GM12878 (cell line): ENCODE results near the gene SCAP. TPM values are rescaled to one million over a fixed set of nuclear protein-coding genes. Genes with fewer than 3 reads are reported as not detected.

Experiments
- ATAC-seq: fragments of 200-7000 bp; cut with Tn5 transposase; 3 replicates; pipeline ENCODE4 v1.9.1; 2020; ENCODE audit warnings: mild to moderate bottlenecking, moderate library complexity
- BruUV-seq: library from RNA; stranded (reverse); fragments of 400-500 nt; replicated peaks from 2 replicates; lab custom pipeline; 2021; lab: Mats Ljungman, UMichigan
- CTCF ChIA-PET: fragments of 300-600 bp; sonication (Branson Sonifier 250); formaldehyde crosslinking; extraction: SDS; loops from one replicate; lab custom pipeline; 2021; ENCODE audit warnings: inconsistent platforms; lab: Yijun Ruan, JAX
- POLR2A ChIA-PET: fragments of 350-600 bp; formaldehyde crosslinking; extraction: SDS; loops from one replicate; lab custom pipeline; 2021; ENCODE audit warnings: inconsistent platforms; lab: Charles Lee
- RAD21 ChIA-PET: fragments of 300-600 bp; sonication (Branson Sonifier 250); formaldehyde crosslinking; loops from one replicate; lab custom pipeline; 2023; ENCODE audit warnings: antibody characterized with exemption; ENCODE audit not compliant: unreplicated experiment; lab: Charles Lee
- SMC1A ChIA-PET: fragments of 300-600 bp; sonication (Branson Sonifier 250); formaldehyde crosslinking; loops from one replicate; lab custom pipeline; 2023; ENCODE audit not compliant: unreplicated experiment, uncharacterized antibody; lab: Charles Lee
- DNase-seq: peaks from one replicate; pipeline ENCODE4 v3.0.0-alpha.2; 2011; ENCODE audit warnings: low read depth, low spot score
- FAIRE-seq: peaks from 3 replicates; lab custom pipeline; 2011; peaks lifted over from hg19 to GRCh38; lab: Jason Lieb, UNC
- H2AFZ ChIP-seq: 2 replicates; pipeline ENCODE4 v1.6.0; 2011; ENCODE audit warnings: low read depth, low read length, control low read depth; ENCODE audit not compliant: control insufficient read depth
- H3K27ac ChIP-seq: 2 replicates; pipeline ENCODE4 v1.5.1; 2011; ENCODE audit warnings: control low read depth; ENCODE audit not compliant: control insufficient read depth, insufficient read depth
- H3K27me3 ChIP-seq, 2 experiments: replicated peaks in 1 of 2; 2 replicates each; pipeline versions ENCODE4 v1.6.0 to v1.6.1; 2011; ENCODE audit warnings: low read length in 1 of 2; ENCODE audit not compliant: control insufficient read depth in 2 of 2, insufficient read depth in 2 of 2
- H3K36me3 ChIP-seq, 2 experiments: 2 replicates each; pipeline ENCODE4 v1.5.1; 2011; ENCODE audit warnings: low read length in 1 of 2; ENCODE audit not compliant: control insufficient read depth in 2 of 2, insufficient read depth in 2 of 2
- H3K4me1 ChIP-seq: 2 replicates; pipeline ENCODE4 v1.6.1; 2011; ENCODE audit warnings: mild to moderate bottlenecking, low read length, moderate library complexity, mixed read lengths; ENCODE audit not compliant: control insufficient read depth, insufficient read depth
- H3K4me2 ChIP-seq: 2 replicates; pipeline ENCODE4 v1.6.0; 2011; ENCODE audit warnings: control low read depth; ENCODE audit not compliant: control insufficient read depth, insufficient read depth
- H3K4me3 ChIP-seq: fragments of 200-600 bp; sonication (generic); 2 replicates; pipeline ENCODE4 v1.5.1; 2016
- H3K79me2 ChIP-seq: 2 replicates; pipeline ENCODE4 v1.6.0; 2011; ENCODE audit warnings: low read length; ENCODE audit not compliant: control insufficient read depth, insufficient read depth
- H3K9ac ChIP-seq: 2 replicates; pipeline ENCODE4 v1.8.0; 2011; ENCODE audit warnings: low read length, control low read depth, mixed read lengths; ENCODE audit not compliant: control insufficient read depth, insufficient read depth
- H3K9me3 ChIP-seq: replicated peaks from 3 replicates; pipeline ENCODE4 v1.5.1; 2011; ENCODE audit warnings: mild to moderate bottlenecking, low read length; ENCODE audit not compliant: control insufficient read depth, insufficient read depth
- H4K20me1 ChIP-seq: 2 replicates; pipeline ENCODE4 v1.6.0; 2011; ENCODE audit not compliant: control insufficient read depth, insufficient read depth
- ASH2L ChIP-seq: fragments of 300-600, 200-600 bp; sonication (generic); IDR thresholded peaks from 2 replicates; pipeline ENCODE4 v1.6.1; 2017; ENCODE audit warnings: low read depth, mild to moderate bottlenecking, borderline replicate concordance
- BRCA1 ChIP-seq: IDR thresholded peaks from 2 replicates; pipeline ENCODE4 v1.6.1; 2011; ENCODE audit warnings: low read depth, low read length, improper control_type of control experiment
- HDAC6 ChIP-seq: fragments of 200-600 bp; sonication (generic); IDR thresholded peaks from one replicate; pipeline ENCODE4 v1.8.0; 2017; ENCODE audit warnings: antibody characterized with exemption; ENCODE audit not compliant: unreplicated experiment
- JUNB ChIP-seq: IDR thresholded peaks from 2 replicates; pipeline ENCODE4 v1.6.1; 2016; ENCODE audit warnings: antibody characterized with exemption, mild to moderate bottlenecking
- JUND ChIP-seq: IDR thresholded peaks from 2 replicates; pipeline ENCODE4 v1.6.1; 2012; ENCODE audit warnings: low read depth, mild to moderate bottlenecking, low read length, improper control_type of control experiment, moderate library complexity
- KDM1A ChIP-seq: fragments of 200-600 bp; sonication (generic); IDR thresholded peaks from 2 replicates; pipeline ENCODE4 v1.6.1; 2016; ENCODE audit warnings: borderline replicate concordance
- NFXL1 ChIP-seq: fragments of 450-650 bp; IDR thresholded peaks from 2 replicates; pipeline ENCODE4 v1.6.1; 2017; ENCODE audit warnings: antibody characterized with exemption, mild to moderate bottlenecking, borderline replicate concordance
- NFYB ChIP-seq: IDR thresholded peaks from 2 replicates; pipeline ENCODE4 v1.6.1; 2011; ENCODE audit warnings: low read depth, mild to moderate bottlenecking, low read length, improper control_type of control experiment, moderate library complexity; ENCODE audit not compliant: insufficient read depth
- RB1 ChIP-seq: fragments of 450-650 bp; formaldehyde crosslinking; IDR thresholded peaks from 2 replicates; pipeline ENCODE4 v1.6.1; 2017; ENCODE audit warnings: mild to moderate bottlenecking, borderline replicate concordance
- RCOR1 ChIP-seq: conservative IDR thresholded peaks from 2 replicates; pipeline ENCODE4 v1.6.1; 2012; ENCODE audit warnings: low read depth, low read length, improper control_type of control experiment
- SRF ChIP-seq, 2 experiments: IDR thresholded peaks; 2 replicates each; pipeline ENCODE4 v1.6.1; 2011; ENCODE audit warnings: low read depth in 2 of 2, low read length in 2 of 2, mild to moderate bottlenecking in 1 of 2, moderate library complexity in 1 of 2
- STAT1 ChIP-seq: fragments of 450-650 bp; conservative IDR thresholded peaks from 2 replicates; pipeline ENCODE4 v1.6.1; 2014; ENCODE audit warnings: antibody characterized with exemption, mild to moderate bottlenecking
- SUPT20H ChIP-seq: IDR thresholded peaks from 2 replicates; pipeline ENCODE4 v1.6.1; 2011; ENCODE audit warnings: low read depth, mild to moderate bottlenecking, low read length, moderate library complexity, borderline replicate concordance; ENCODE audit not compliant: control insufficient read depth
- WRNIP1 ChIP-seq: IDR thresholded peaks from 2 replicates; pipeline ENCODE4 v1.6.1; 2011; ENCODE audit warnings: low read depth, low read length, improper control_type of control experiment, borderline replicate concordance
- WGBS: methylation state at CpG from one replicate; pipeline ENCODE4 v1.1.6; 2016; ENCODE audit warnings: low lambda C conversion rate; ENCODE audit not compliant: insufficient replicate concordance, insufficient coverage; ENCODE audit errors: missing lambda C conversion rate; 5-methylcytosine and 5-hydroxymethylcytosine counted together
- in situ Hi-C: fragments of 300-500 bp; cut with MboI; formaldehyde crosslinking; loops from 9 replicates; pipeline ENCODE4 v1.14.3; 2018; ENCODE audit warnings: mixed read lengths
- intact Hi-C: fragments of 100-400 bp; cut with micrococcal nuclease; formaldehyde crosslinking; loops from one replicate; pipeline ENCODE4 v1.14.2; 2022; ENCODE audit not compliant: unreplicated experiment
- polyA plus RNA-seq, 11 experiments: library from polyadenylated mRNA; depleted of rRNA in 4 of 11; unstranded in 6 of 11; stranded (reverse) in 5 of 11; fragments of >200 nt; fragmentation: Nextera tagmentation in 4 of 11; fragmentation: Illumina TruSeq in 1 of 11; extraction: Ambion mirVana in 4 of 11; extraction: Trizol in 1 of 11; gene quantifications; 1 replicate in 1 of 11; 2 replicates in 10 of 11; pipeline versions ENCODE4 v1.2.1 to v1.2.3, GENCODE V29; 2011 to 2016; ENCODE audit warnings: inconsistent platforms in 2 of 11, missing spikeins in 2 of 11, low read depth in 1 of 11
- total RNA-seq, 4 experiments: library from RNA; depleted of rRNA in 3 of 4; stranded (reverse); fragments of >200 nt in 3 of 4; fragmentation: Illumina TruSeq in 1 of 4; extraction: Trizol in 1 of 4; gene quantifications; 2 replicates each; pipeline versions ENCODE4 v1.2.1 to v1.2.3, GENCODE V29; 2013 to 2021
- TF ChIP-seq, protein P1 (sequence below): fragments of 450-650 bp; IDR thresholded peaks from 2 replicates; pipeline ENCODE4 v1.6.1; 2018; ENCODE audit warnings: borderline replicate concordance, mild to moderate bottlenecking; ENCODE audit not compliant: partially characterized antibody
- TF ChIP-seq, protein P2 (sequence below): fragments of 450-650 bp; IDR thresholded peaks from 2 replicates; pipeline ENCODE4 v1.6.1; 2017; ENCODE audit warnings: mild to moderate bottlenecking, moderate library complexity

The SCAP gene
- total and polyA plus RNA-seq, 10 of the 15 experiments (the other 5 are each of a cell fraction or from before 2014, with no cell fraction given) = 1.5 to 64.1 (median 27.9) TPM

DNA sequence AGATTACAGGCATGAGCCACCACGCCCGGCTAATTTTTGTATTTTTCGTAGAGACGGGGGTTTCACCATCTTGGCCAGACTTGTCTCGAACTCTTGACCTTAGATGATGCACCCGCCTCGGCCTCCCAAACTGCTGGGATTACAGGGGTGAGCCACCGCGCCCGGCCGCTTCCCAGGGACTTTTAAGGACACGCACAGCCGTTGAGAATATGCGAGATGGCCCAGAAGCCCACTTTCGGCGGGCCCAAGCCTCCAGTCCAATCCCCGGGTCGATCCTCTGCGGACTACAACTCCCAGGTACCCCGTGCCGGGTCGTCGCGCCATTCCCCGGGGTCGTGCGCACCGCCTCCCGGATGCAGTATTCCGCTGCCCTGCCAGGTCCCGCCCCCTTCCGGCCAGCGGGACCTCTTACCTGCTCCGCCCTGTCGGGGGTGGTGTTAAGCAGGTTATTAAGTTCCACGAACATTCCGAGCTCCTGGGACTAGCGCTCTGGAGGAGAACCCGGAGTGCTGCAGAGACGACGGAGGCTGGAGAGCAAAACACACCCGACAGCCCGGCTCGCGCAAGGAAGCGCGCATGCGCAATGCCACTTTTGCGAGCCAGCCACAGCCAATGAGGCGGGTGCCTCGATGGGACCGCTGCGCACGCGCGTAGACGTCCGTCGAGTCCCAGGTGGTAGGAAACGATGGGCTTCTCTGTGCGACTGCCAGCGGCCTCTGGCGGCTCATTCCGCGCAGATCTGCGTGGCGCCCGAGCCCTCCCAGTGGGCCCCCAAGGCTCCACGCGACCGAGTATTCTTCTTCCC lies 37.6 kb upstream of the SCAP start, which contains the start of gene ELP6:
Gene ELP6 (minus strand): TSS at position 588 of the 805 bp plus-strand sequence. CDS start 122 bp downstream, at position 466.
- in situ Hi-C loops (loop anchor here (5.0 kb wide), 1 partner anchor 91 kb away; no protein-coding TSS in a partner anchor), intact Hi-C loops (loop anchor here (1.0 to 5.0 kb wide), 3 partner anchors 36 to 289 kb away; partner anchors contain the start of genes DHX30 and SCAP)
- Histone ChIP-seq H3K79me2 (peaks cover 29% of the 10 kb centered on the region), H4K20me1 (no peaks in the 10 kb centered on the region), H3K4me1 (peaks cover 6% of the 10 kb centered on the region; the same call in 1 of the 2 replicates), H3K27me3 (no peaks in the 10 kb centered on the region), H3K4me2 (peak within 1 kb of the TSS; percentile 88), H3K9ac (peak within 1 kb of the TSS; percentile 98), H3K27ac (peak within 1 kb of the TSS; percentile 99), H3K4me3 (peak within 1 kb of the TSS; percentile 73), H2AFZ (peak within 1 kb of the TSS; percentile 100), H3K9me3 (no peaks in the 10 kb centered on the region), H3K36me3 (peaks cover 2 to 15% of the 10 kb centered on the region in 2 experiments)
- ChIA-PET POLR2A (interaction anchor here (0.5 to 1.9 kb wide), 4 partner anchors 87 to 286 kb away, joined by 3 to 5 read pairs (median 4); no protein-coding TSS in a partner anchor), SMC1A (interaction anchor here (3.1 kb wide), 1 partner anchor 92 kb away, joined by 11 read pairs; no protein-coding TSS in a partner anchor), RAD21 (interaction anchor here (0.8 to 1.5 kb wide), 2 partner anchors 9 to 92 kb away, joined by 6 to 8 read pairs; no protein-coding TSS in a partner anchor), CTCF (interaction anchor here (0.6 to 8.4 kb wide), 5 partner anchors 9 to 480 kb away, joined by 3 to 53 read pairs (median 4); no protein-coding TSS in a partner anchor)
- FAIRE-seq (peak; percentile 94), ATAC-seq (peak; percentile 99), DNase-seq (peak; percentile 88)
- 1% methylated on average over 71 of the region's 71 CpGs for WGBS
- BruUV-seq = TSS peak; percentile 95
- TF ChIP-seq WRNIP1 (no peak), ASH2L (peak; percentile 29; the same call in 1 of the 2 replicates), SUPT20H (no peak), NFXL1 (no peak), JUNB (no peak), RB1 (0 out of 2 replicates have a peak, but pooled peaks have one; percentile 35), JUND (no peak), STAT1 (peak; percentile 93; the same call in 1 of the 2 replicates), HDAC6 (no peak), RCOR1 (no peak), BRCA1 (no peak), NFYB (no peak), SRF (IDR thresholded peaks at IDR 0.05; ENCODE audit: low read depth in 2 of 2, low read length in 2 of 2) (no peak), KDM1A (no peak)
- TF ChIP-seq, protein P1, sequence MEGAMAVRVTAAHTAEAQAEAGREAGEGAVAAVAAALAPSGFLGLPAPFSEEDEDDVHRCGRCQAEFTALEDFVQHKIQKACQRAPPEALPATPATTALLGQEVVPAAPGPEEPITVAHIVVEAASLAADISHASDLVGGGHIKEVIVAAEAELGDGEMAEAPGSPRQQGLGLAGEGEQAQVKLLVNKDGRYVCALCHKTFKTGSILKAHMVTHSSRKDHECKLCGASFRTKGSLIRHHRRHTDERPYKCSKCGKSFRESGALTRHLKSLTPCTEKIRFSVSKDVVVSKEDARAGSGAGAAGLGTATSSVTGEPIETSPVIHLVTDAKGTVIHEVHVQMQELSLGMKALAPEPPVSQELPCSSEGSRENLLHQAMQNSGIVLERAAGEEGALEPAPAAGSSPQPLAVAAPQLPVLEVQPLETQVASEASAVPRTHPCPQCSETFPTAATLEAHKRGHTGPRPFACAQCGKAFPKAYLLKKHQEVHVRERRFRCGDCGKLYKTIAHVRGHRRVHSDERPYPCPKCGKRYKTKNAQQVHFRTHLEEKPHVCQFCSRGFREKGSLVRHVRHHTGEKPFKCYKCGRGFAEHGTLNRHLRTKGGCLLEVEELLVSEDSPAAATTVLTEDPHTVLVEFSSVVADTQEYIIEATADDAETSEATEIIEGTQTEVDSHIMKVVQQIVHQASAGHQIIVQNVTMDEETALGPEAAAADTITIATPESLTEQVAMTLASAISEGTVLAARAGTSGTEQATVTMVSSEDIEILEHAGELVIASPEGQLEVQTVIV = peak; percentile 70
- TF ChIP-seq, protein P2, sequence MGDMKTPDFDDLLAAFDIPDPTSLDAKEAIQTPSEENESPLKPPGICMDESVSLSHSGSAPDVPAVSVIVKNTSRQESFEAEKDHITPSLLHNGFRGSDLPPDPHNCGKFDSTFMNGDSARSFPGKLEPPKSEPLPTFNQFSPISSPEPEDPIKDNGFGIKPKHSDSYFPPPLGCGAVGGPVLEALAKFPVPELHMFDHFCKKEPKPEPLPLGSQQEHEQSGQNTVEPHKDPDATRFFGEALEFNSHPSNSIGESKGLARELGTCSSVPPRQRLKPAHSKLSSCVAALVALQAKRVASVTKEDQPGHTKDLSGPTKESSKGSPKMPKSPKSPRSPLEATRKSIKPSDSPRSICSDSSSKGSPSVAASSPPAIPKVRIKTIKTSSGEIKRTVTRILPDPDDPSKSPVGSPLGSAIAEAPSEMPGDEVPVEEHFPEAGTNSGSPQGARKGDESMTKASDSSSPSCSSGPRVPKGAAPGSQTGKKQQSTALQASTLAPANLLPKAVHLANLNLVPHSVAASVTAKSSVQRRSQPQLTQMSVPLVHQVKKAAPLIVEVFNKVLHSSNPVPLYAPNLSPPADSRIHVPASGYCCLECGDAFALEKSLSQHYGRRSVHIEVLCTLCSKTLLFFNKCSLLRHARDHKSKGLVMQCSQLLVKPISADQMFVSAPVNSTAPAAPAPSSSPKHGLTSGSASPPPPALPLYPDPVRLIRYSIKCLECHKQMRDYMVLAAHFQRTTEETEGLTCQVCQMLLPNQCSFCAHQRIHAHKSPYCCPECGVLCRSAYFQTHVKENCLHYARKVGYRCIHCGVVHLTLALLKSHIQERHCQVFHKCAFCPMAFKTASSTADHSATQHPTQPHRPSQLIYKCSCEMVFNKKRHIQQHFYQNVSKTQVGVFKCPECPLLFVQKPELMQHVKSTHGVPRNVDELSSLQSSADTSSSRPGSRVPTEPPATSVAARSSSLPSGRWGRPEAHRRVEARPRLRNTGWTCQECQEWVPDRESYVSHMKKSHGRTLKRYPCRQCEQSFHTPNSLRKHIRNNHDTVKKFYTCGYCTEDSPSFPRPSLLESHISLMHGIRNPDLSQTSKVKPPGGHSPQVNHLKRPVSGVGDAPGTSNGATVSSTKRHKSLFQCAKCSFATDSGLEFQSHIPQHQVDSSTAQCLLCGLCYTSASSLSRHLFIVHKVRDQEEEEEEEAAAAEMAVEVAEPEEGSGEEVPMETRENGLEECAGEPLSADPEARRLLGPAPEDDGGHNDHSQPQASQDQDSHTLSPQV = no peak
